GM12891 (cell line): ENCODE measurements around the gene KRTAP4-5.

Source experiments
- POLR2A ChIP-seq: IDR thresholded peaks from 2 replicates; pipeline ENCODE4 v1.6.1; 2011; ENCODE audit warnings: low read depth, low read length, control low read depth
- SPI1 ChIP-seq: IDR thresholded peaks from 2 replicates; pipeline ENCODE4 v1.6.1; 2011; ENCODE audit warnings: low read depth, low read length, control low read depth

DNA sequence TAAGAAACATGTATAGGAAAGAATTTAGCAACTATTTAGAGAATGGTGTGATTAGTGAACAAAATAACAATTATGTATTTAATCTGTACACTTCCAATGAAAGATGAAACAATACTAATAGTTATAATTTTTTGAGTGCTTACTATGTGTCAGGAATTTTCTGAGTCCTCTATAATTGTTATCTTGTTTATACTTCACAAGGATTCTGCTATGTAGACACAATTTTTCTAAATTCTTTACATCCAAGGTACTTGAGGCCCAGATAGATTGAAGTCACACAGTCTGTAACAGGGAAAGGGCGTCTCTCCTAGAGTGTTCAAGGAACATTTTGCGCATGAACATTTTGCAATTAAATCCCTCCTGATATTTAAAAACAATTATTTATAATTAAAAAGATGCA, 24.6 kb downstream of the KRTAP4-5 start:
- TF ChIP-seq POLR2A (no peak), SPI1 (no peak)
